GM19452 (cell line): ENCODE results near the gene TNIP2.

Experiments used
- ATAC-seq: cut with Tn5 transposase; IDR thresholded peaks from one replicate; pipeline ENCODE4 v1.9.1; 2021; ENCODE audit not compliant: unreplicated experiment

Gene TNIP2

GRCh38 chr4:2755821-2756690 is at the start of gene TNIP2:
TSS of gene TNIP2 (minus strand) at chr4:2756336. CDS start at chr4:2756289, 47 bp downstream.
- peak; percentile 67 for ATAC-seq

DNA sequence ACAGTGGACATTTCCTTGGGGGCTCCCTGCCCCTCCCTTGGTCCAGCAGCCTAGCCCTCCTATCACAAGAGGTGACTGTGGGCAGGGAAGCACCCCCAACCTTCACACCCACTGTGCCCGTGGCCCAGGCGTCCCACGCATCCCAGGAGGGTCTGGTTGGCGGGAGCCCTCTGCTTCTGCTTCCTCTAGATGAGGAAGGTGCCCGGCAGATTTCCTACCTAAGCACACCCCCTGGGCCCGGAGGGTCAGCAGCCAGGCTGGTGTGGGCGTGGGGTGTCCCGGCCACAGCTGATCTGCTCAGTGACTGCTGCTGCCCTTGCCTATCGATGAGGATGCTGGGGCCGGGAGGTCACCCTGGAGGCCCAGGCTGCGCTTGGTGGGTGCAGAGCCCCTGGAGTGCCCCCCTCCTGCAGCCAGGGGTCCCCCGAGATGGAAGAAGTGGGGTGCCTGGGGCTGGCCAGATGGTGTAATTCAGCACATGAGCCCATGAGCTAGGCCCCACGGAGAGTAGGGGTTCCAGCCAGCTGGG is 48.9 kb upstream of the TNIP2 start:
- no peak for ATAC-seq

- no peak for ATAC-seq
Measured at GRCh38 chr4:2804449-2804972, 48.4 kb upstream of the TNIP2 start.

DNA sequence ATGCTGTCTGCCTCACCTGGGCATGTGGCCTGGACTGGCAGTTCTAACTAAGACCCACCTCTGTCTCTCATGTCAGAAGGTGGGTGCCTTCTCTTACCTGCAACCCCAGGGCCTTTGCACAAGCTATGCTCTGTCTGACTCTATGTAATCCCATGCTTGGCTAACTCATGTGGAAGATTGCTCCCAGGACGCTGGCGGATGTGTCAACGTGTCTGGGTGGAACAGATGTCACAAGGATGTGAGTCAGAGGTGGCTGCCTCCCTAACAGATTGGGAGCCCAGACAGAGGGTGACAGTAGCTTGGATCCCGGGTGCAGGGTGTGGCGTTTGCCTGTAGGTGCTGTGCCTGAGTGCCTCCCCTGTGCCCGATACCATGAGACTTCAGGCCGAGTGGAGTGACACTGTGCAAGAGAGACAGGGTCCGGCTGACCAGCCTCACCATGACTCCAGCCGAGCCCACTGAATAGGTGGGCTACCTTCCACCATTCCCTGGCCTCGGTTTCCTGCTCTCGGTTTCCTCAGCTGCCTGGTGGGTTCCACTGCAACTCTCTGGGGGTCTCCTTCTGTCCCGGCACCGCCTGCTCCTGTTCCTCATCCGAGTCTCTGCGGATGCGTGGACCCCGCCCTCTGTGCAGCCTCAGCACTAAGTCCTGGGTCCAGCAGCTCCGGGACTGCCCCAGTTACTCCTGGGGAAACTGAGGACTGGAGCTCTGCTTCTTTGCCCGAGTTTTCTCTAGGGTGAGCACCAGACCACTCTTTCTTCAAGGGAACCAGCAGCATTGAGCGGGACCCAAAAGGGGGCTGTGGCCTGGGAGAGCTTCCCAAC is 47.7 kb upstream of the TNIP2 start:
- ATAC-seq, result no peak

GRCh38 chr4:2802618-2803531 is 46.7 kb upstream of the TNIP2 start:
- no peak for ATAC-seq

GRCh38 chr4:2800691-2801596 is 44.8 kb upstream of the TNIP2 start:
- ATAC-seq, result no peak

DNA sequence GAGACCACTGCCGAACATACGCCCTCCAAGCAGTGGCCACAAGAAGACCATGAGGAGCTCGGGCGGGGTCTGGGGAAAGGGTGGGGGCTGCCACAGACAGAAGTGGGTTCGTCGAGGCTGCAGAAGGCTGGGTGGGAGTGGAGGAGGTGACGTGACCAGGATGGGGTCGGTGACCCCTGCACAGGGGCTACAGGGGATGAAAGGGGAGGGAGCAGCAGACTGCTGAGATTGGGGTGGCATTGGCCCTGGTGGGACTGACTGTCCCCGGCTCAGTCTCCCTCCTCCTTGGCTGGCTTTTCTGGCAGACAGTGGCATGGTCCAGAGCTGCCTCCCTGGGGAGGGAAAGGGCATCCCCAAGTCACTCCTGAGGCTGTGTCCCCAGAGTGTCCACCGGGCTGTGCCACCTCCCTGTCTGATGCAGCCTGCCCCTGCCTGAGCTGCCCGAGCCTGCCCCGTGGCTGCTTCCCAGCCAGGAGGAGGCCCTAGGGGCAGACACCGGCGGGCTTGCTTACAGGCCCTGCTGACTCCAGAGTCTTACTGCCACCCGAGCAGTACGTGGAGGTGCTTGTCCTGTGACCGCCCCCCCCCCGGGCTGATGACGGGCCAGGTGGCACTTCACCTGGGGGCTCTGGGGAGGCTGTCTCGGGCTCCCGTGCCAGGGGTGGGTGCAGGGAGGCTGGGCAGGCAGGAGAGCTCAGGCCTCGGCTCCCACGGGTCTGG is 44.0 kb upstream of the TNIP2 start:
- ATAC-seq, result no peak

- ATAC-seq, result no peak
Measured at GRCh38 chr4:2799224-2799911, 43.2 kb upstream of the TNIP2 start.

DNA sequence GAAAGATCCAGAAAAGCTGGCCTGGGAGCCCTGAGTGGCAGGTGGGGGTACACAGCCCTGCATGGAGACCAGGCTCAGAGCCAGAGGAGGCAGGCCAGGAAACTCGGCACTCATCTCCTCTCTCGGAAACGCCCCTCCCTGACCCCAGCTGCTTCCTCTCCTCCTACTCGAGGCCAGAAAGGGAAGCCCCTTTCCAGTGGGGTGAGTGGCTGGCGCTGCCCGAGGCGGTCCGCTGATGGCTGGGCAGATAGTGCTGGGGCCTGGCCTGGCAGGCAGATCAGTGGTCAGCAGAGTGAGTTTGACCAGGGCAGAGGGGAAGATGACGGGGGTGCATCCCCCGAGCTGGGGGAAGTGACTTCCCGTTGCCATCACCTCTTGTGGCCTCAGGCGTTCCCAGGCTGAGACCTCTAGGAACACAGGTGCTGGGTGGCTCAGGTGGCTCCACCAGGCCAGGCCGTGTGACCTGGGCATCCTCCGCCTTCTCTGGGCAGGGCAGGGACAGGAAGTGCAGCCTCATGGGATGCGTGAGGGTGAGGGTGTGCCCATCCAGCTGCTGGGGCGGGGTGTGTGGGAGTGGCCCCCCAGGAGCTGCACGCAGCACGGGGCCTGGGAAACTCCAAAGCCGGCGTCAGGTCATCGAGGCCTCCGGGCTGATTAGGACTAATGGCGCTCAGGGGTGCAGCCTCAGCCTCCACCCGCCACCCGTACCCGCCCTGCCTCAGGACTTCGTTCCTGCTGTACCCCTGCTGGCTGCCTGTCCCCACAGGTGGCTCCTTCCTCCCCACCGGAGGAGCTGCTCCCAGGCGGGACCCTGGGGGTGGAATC is 42.5 kb upstream of the TNIP2 start:
- peak; percentile 52 for ATAC-seq

DNA sequence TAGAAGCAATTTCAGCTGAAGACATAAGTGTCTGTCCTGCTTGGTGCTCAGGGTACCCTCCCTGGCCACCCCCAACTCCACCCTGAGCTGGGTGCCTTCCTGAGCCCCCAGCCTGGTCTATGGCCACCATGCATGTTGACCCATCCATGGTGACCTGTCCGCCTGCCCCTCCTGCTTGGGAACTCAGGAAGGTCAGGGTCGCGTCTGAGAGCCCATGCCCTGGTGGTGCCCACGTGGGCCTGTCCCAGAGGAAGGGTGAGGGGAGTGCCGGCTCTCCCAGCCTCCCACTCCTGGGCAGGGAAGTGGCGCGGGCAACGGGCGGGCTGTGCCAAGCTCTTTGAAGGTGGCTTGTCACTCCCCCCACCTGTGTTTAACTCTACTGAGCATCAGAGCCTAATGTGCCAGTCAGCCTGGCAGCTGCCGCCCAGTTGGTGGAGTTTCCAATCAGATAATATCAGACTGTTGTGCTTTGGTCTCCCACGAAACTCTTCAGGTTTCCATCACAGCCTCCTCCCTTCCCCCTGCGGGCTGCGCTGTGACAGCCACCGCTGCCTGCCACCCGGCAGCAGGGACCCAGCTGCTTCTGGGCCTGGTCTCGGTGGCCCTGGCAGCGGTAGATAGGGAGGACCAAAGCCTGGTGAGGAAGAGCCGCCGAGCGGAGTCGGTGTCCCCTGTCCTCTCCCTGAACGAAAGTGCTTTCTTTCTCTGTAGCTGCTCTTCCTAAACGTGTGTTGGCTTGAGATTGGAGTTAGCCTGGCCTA is 41.6 kb upstream of the TNIP2 start:
- no peak for ATAC-seq

- no peak for ATAC-seq
Measured at GRCh38 chr4:2796849-2797544, 40.9 kb upstream of the TNIP2 start.

DNA sequence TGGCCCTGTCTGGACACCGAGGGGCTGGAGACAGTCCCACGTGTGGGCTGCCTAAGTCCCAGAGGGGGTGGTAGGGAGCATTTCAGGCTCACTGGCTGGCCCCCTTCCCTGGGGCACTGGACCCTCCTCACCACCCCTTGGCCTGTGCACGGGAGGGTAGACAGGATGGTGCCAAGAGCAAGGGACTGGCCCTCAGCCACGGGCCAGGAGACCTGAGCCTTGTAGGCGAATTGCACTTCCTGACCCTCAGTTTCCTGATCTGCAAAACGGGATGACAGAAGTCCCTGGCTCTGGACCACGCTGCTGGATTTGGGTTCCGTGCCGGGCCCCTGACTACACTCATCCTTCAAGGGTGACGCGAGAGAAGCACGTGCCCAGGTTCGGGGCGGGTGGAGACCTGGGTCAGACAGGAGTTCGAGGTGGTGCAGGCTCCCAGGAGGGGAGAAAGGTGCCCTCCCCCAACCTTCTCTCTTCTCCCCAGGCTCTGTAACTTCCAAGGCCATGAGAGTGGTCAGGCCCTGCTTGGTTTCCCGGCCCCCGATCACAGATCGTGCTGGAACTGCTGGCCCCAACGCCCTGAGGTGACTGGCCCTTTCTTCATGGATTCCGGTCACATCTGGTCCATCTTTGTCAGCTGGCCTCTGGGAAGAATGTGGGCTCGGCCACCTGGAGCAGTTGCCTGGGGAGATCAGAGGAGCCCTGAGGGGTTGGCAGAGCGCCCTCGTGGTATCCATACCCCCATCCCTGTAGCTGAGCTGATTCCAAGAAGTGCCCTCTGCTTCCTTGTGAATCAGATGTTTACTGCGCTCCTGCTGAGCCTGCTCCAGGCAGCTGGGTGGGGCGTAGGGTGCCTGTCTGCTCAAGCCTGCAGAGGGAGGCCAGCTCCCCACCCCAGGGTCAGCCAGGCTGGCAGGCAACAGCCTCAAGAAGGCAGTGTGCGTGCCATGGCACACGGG is 40.0 kb upstream of the TNIP2 start:
- ATAC-seq, result no peak

- no peak for ATAC-seq
Measured at GRCh38 chr4:2795300-2795892, 39.3 kb upstream of the TNIP2 start.

DNA sequence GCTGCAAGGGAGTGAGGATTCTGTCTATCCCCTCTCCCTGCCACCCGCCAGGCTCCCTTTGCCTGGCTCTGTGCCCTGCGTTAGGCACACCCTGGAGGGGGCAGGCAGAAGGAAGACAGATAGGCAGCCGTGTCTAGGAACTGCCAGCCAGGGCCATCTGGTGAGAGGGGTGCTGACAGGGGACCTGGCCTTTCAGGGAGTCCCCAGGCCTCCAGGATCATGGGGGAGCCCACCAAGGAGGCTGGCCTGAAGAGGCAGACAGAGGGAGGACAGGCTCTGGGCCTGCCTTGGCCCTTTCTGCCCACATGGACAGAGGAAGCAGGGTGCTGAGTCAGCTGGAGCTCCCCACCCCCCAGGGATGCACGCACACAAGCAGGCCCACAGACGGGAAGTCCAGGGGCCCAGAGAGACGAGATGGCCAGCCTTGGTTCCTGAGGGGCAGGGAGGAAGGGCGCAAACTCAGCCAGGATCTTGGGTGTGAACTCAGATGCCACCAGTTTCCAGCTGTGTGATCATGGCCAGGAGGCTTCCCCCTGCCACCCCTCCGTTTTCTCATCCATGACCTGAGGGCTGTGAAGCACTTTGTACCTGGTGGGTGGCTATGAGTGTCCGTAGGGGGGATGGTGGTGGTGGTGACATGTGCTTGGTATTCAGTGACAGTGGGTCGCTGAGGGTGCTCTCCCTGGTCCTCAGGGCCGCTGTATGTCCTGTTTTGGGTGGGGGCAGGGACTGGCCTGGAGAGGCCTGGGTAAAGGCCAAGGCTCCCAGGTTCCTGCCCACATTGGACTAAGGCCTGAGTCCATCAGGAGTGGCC is 38.6 kb upstream of the TNIP2 start:
- ATAC-seq, result no peak
